ENCODE data around the gene RPL27. TPM values are rescaled to one million over a fixed set of nuclear protein-coding genes. Genes with fewer than 3 reads are reported as not detected.

The RPL27 gene
- total and polyA plus RNA-seq, 2 of the 13 experiments (the other 11 are each of a cell fraction or from before 2014, with no cell fraction given), result 1,585 to 5,840 TPM

DNA sequence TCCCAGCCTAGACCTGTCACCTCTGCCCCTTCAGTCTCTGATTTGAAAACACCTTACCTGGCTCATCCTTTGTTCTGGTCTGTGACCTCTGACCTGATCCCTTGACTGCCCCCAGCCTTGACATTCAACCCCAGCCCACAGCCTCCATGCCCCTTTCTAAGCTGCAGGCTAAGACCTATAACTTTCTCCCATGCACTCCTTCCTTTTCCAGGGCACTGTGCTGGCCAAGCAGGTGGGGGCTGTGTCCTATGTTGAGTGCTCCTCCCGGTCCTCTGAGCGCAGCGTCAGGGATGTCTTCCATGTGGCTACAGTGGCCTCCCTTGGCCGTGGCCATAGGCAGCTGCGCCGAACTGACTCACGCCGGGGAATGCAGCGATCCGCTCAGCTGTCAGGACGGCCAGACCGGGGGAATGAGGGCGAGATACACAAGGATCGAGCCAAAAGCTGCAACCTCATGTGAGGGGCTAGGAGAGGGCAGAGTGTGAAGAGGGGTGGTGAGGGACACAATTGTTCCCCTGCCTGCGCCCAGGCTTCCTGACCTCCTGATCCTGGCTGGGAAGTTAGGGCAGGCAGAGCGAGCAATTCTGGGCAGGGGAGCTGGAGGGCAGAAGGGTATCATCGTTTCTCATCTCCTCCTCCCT lies 30.1 kb downstream of the RPL27 start (continued):
- TF ChIP-seq NFATC3 (CRISPR knock-in tag; IDR thresholded peaks at IDR 0.05), result no peak
- no peak; the same call in 1 of the 2 replicates for TF ChIP-seq KDM5B (CRISPR knock-in tag; IDR thresholded peaks at IDR 0.05; ENCODE audit: borderline replicate concordance)
- TF ChIP-seq GABPA (IDR thresholded peaks at IDR 0.05; ENCODE audit: low read depth, low read length), result no peak
- TF ChIP-seq GABPA (CRISPR knock-in tag; IDR thresholded peaks at IDR 0.05; ENCODE audit: low read depth), result no peak
- no peak for TF ChIP-seq SOX6 (IDR thresholded peaks at IDR 0.05)
- TF ChIP-seq SOX6 (CRISPR knock-in tag; IDR thresholded peaks at IDR 0.05), result peak; percentile 74
- no peak for TF ChIP-seq WIZ (CRISPR knock-in tag; IDR thresholded peaks at IDR 0.05)
- TF ChIP-seq STAT5B (CRISPR knock-in tag; IDR thresholded peaks at IDR 0.05), result no peak
- no peak for TF ChIP-seq NFE2L2 (IDR thresholded peaks at IDR 0.05; ENCODE audit: low read length)
- TF ChIP-seq CEBPB (IDR thresholded peaks at IDR 0.05; ENCODE audit: borderline replicate concordance, low read depth, low read length), result no peak
- TF ChIP-seq KDM1A (CRISPR knock-in tag; IDR thresholded peaks at IDR 0.05), result no peak
- peak; percentile 76 for TF ChIP-seq XRCC5 (optimal IDR thresholded peaks at IDR 0.05; ENCODE audit: low read length)
- peak; percentile 30; the same call in 1 of the 2 replicates for TF ChIP-seq ZNF598 (CRISPR knock-in tag; IDR thresholded peaks at IDR 0.05; ENCODE audit: borderline replicate concordance)
- peak; percentile 61; the same call in 1 of the 2 replicates for TF ChIP-seq TFAP4 (IDR thresholded peaks at IDR 0.05; ENCODE audit: borderline replicate concordance, low read depth)
- TF ChIP-seq, protein P1, sequence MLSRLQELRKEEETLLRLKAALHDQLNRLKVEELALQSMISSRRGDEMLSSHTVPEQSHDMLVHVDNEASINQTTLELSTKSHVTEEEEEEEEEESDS (CRISPR knock-in tag; IDR thresholded peaks at IDR 0.05; ENCODE audit: borderline replicate concordance), result no peak
- no peak for TF ChIP-seq CBX5 (CRISPR knock-in tag; IDR thresholded peaks at IDR 0.05; ENCODE audit: borderline replicate concordance)
- peak; percentile 74 for TF ChIP-seq FOSL2 (CRISPR knock-in tag; IDR thresholded peaks at IDR 0.05)
- TF ChIP-seq, protein P2, sequence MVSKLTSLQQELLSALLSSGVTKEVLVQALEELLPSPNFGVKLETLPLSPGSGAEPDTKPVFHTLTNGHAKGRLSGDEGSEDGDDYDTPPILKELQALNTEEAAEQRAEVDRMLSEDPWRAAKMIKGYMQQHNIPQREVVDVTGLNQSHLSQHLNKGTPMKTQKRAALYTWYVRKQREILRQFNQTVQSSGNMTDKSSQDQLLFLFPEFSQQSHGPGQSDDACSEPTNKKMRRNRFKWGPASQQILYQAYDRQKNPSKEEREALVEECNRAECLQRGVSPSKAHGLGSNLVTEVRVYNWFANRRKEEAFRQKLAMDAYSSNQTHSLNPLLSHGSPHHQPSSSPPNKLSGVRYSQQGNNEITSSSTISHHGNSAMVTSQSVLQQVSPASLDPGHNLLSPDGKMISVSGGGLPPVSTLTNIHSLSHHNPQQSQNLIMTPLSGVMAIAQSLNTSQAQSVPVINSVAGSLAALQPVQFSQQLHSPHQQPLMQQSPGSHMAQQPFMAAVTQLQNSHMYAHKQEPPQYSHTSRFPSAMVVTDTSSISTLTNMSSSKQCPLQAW (CRISPR knock-in tag; IDR thresholded peaks at IDR 0.05), result peak; percentile 56; the same call in 1 of the 2 replicates
- TF ChIP-seq NFKB2 (CRISPR knock-in tag; IDR thresholded peaks at IDR 0.05; ENCODE audit: borderline replicate concordance), result peak; percentile 44; the same call in 1 of the 2 replicates
- TF ChIP-seq CERS6 (CRISPR knock-in tag; IDR thresholded peaks at IDR 0.05), result no peak
- 0 out of 2 replicates have a peak, but pooled peaks have one; percentile 35 for TF ChIP-seq ZNF619 (CRISPR knock-in tag; IDR thresholded peaks at IDR 0.05)
- TF ChIP-seq GLI4 (CRISPR knock-in tag; IDR thresholded peaks at IDR 0.05; ENCODE audit: borderline replicate concordance), result 0 out of 2 replicates have a peak, but pooled peaks have one; percentile 50
- TF ChIP-seq ZFY (CRISPR knock-in tag; IDR thresholded peaks at IDR 0.05), result no peak; the same call in 1 of the 2 replicates
- TF ChIP-seq ZNF772 (CRISPR knock-in tag; IDR thresholded peaks at IDR 0.05), result no peak
- TF ChIP-seq SCMH1 (CRISPR knock-in tag; IDR thresholded peaks at IDR 0.05; ENCODE audit: borderline replicate concordance), result no peak
- no peak for TF ChIP-seq ZNF143 (CRISPR knock-in tag; IDR thresholded peaks at IDR 0.05)
- 0 out of 2 replicates have a peak, but pooled peaks have one; percentile 19 for TF ChIP-seq GATAD2A (CRISPR knock-in tag; IDR thresholded peaks at IDR 0.05)
- TF ChIP-seq GATA4 (IDR thresholded peaks at IDR 0.05; ENCODE audit: borderline replicate concordance, low read depth), result no peak

Data from HepG2 (cell line).